ENCODE results near the gene KCNQ5. TPM values are rescaled to one million over a fixed set of nuclear protein-coding genes. Genes with fewer than 3 reads are reported as not detected.

Gene KCNQ5
- polyA plus RNA-seq, 3 donors = not detected

DNA sequence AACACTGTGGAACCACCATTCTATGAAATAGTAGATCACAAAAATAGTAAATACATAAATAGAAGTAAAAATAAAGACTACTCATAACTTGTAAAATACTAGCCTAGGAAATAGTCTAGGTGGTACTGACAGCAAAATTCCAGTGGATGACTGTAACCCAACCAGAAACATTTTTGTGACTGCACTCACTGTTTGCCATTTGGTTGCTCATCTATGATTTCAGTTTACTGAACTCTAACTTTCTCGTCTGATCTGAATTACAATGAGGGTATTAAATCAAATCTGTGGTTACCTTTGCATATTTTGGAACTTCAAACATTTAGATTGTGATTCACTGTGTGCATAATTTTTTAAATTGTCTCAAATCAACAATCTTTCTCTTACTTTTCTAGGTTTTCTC is 452.3 kb downstream of the KCNQ5 start:
- intact Hi-C loops (cut with micrococcal nuclease) = no loop called here
- Mint-ChIP-seq H3K27me3 (ENCODE audit: low read depth in 3 of 3) (no peaks in the 10 kb centered on the region), H3K9me3 (peaks cover 0 to 2% (median 0%) of the 10 kb centered on the region in 7 donors), H3K27ac (no peak overlapping the region), H3K36me3 (no peaks in the 10 kb centered on the region), H3K4me1 (no peaks in the 10 kb centered on the region), H3K4me3 (no peak overlapping the region)
- no peaks in the 10 kb centered on the region for H4K20me1 ChIP-seq (ENCODE audit: insufficient read depth, low read length)
- DNase-seq = no peak
- no peak overlapping the region for H3K9ac ChIP-seq (ENCODE audit: insufficient read depth, low read length, poor library complexity, severe bottlenecking)
- no peaks in the 10 kb centered on the region for H3K4me1 ChIP-seq (ENCODE audit: control insufficient read depth in 1 of 2, insufficient read depth in 2 of 2, low read length in 2 of 2)
- H3K4me2 ChIP-seq (replicated peaks; ENCODE audit: extremely low read depth, low read length, poor library complexity, severe bottlenecking) = no peak overlapping the region
- no peak overlapping the region for H3K27ac ChIP-seq (ENCODE audit: low read depth in 1 of 2, low read length in 2 of 2)
- H3K9me3 ChIP-seq (replicated peaks in 1 of 2; ENCODE audit: control insufficient read depth in 1 of 2, insufficient read depth in 1 of 2, low read length in 2 of 2) = no peaks in the 10 kb centered on the region
- H3K79me2 ChIP-seq (ENCODE audit: insufficient read depth, low read length) = no peaks in the 10 kb centered on the region
- no peak overlapping the region for H2AFZ ChIP-seq (ENCODE audit: insufficient read depth, low read depth, low read length, poor library complexity, severe bottlenecking)
- H3K4me3 ChIP-seq (replicated peaks in 1 of 3; ENCODE audit: low read depth in 2 of 3, low read length in 3 of 3) = no peak overlapping the region
- TF ChIP-seq, protein P1, sequence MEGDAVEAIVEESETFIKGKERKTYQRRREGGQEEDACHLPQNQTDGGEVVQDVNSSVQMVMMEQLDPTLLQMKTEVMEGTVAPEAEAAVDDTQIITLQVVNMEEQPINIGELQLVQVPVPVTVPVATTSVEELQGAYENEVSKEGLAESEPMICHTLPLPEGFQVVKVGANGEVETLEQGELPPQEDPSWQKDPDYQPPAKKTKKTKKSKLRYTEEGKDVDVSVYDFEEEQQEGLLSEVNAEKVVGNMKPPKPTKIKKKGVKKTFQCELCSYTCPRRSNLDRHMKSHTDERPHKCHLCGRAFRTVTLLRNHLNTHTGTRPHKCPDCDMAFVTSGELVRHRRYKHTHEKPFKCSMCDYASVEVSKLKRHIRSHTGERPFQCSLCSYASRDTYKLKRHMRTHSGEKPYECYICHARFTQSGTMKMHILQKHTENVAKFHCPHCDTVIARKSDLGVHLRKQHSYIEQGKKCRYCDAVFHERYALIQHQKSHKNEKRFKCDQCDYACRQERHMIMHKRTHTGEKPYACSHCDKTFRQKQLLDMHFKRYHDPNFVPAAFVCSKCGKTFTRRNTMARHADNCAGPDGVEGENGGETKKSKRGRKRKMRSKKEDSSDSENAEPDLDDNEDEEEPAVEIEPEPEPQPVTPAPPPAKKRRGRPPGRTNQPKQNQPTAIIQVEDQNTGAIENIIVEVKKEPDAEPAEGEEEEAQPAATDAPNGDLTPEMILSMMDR (IDR thresholded peaks at IDR 0.05) = no peak
- no peaks in the 10 kb centered on the region for H3K36me3 ChIP-seq (replicated peaks in 1 of 2; ENCODE audit: control insufficient read depth in 1 of 2, insufficient read depth in 2 of 2, low read length in 2 of 2)
- WGBS (ENCODE audit: insufficient coverage) = no CpG with 5 or more reads among the region's 1 CpG
- H3K27me3 ChIP-seq (ENCODE audit: control insufficient read depth in 2 of 2, insufficient read depth in 2 of 2, low read length in 2 of 2) = no peaks in the 10 kb centered on the region

DNA sequence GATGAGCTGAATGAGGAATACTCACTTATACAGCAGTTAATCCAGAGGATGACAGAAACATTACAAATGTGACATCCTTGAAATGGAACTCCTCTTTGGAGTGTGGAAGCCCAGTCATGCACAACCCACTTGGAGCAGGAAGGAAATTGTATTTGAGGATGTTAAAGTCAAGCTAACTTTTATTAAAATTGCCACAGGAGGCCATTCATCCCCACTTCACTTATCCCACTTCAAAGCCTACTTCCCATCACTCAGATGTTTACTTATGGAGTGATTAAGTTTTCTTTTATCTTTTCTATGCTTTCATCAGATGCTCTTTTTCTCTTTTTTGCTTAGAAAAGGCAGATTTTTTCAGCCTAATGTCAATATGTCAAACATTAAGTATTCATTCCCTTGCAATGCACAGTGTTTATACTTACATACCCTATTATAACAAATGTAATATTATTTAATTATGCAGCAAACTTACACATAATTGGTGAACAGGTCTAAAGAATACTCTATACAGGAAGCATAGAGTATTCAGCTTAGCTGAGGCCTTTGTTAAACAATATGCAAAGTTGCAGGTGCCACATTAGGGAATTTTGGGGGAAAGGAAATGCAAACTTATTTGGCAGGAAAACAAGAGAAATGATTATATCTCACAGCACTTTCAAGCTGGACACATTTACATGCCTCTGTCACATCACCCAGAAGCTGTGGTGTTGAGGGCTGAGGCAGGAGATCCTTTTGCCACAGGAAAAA is 454.5 kb downstream of the KCNQ5 start:
- Mint-ChIP-seq H3K27ac (no peak overlapping the region), H3K4me1 (no peaks in the 10 kb centered on the region), H3K9me3 (peaks cover 0 to 2% (median 0%) of the 10 kb centered on the region in 7 donors), H3K4me3 (no peak overlapping the region), H3K27me3 (ENCODE audit: low read depth in 3 of 3) (no peaks in the 10 kb centered on the region), H3K36me3 (no peaks in the 10 kb centered on the region)
- H2AFZ ChIP-seq (ENCODE audit: insufficient read depth, low read depth, low read length, poor library complexity, severe bottlenecking) = no peak overlapping the region
- H3K9me3 ChIP-seq (replicated peaks in 1 of 2; ENCODE audit: control insufficient read depth in 1 of 2, insufficient read depth in 1 of 2, low read length in 2 of 2) = no peaks in the 10 kb centered on the region
- TF ChIP-seq, protein P1 (IDR thresholded peaks at IDR 0.05) = no peak
- H3K27me3 ChIP-seq (ENCODE audit: control insufficient read depth in 2 of 2, insufficient read depth in 2 of 2, low read length in 2 of 2) = no peaks in the 10 kb centered on the region
- no peaks in the 10 kb centered on the region for H3K79me2 ChIP-seq (ENCODE audit: insufficient read depth, low read length)
- no peaks in the 10 kb centered on the region for H4K20me1 ChIP-seq (ENCODE audit: insufficient read depth, low read length)
- intact Hi-C loops (cut with micrococcal nuclease) = no loop called here
- no peaks in the 10 kb centered on the region for H3K36me3 ChIP-seq (replicated peaks in 1 of 2; ENCODE audit: control insufficient read depth in 1 of 2, insufficient read depth in 2 of 2, low read length in 2 of 2)
- H3K4me3 ChIP-seq (replicated peaks in 1 of 3; ENCODE audit: low read depth in 2 of 3, low read length in 3 of 3) = no peak overlapping the region
- H3K4me1 ChIP-seq (ENCODE audit: control insufficient read depth in 1 of 2, insufficient read depth in 2 of 2, low read length in 2 of 2) = no peaks in the 10 kb centered on the region
- DNase-seq = no peak
- H3K9ac ChIP-seq (ENCODE audit: insufficient read depth, low read length, poor library complexity, severe bottlenecking) = no peak overlapping the region
- H3K4me2 ChIP-seq (replicated peaks; ENCODE audit: extremely low read depth, low read length, poor library complexity, severe bottlenecking) = no peak overlapping the region
- H3K27ac ChIP-seq (ENCODE audit: low read depth in 1 of 2, low read length in 2 of 2) = no peak overlapping the region

Measured in CD14-positive monocyte (primary cell).